GM18861 (cell line): ENCODE data around the gene TRIM54.

Experiments used
- ATAC-seq: cut with Tn5 transposase; IDR thresholded peaks from one replicate; pipeline ENCODE4 v1.9.1; 2021; ENCODE audit not compliant: unreplicated experiment

Gene TRIM54

GRCh38 chr2:27353762-27354596 is 71.8 kb downstream of the TRIM54 start:
- no peak for ATAC-seq

GRCh38 chr2:27354597-27354927 is 72.3 kb downstream of the TRIM54 start:
- ATAC-seq: no peak

- ATAC-seq: peak; percentile 21
Measured at GRCh38 chr2:27356056-27356381, 73.8 kb downstream of the TRIM54 start.

- ATAC-seq: peak; percentile 76
Measured at GRCh38 chr2:27356382-27357181, 74.4 kb downstream of the TRIM54 start, which contains the start of gene GTF3C2. GTF3C2 (minus strand) TSS chr2:27356764; CDS start chr2:27343554, 13,210 bp downstream.
